GM12875 (cell line): Measurements from ENCODE around the gene STRADA.

Experiments used
- H3K4me3 ChIP-seq: one replicate; pipeline ENCODE4 v1.5.1; 2011; ENCODE audit warnings: low read depth, low read length, control low read depth
- TF ChIP-seq, protein P1 (sequence below): IDR thresholded peaks from 2 replicates; pipeline ENCODE4 v1.5.1; 2011; ENCODE audit warnings: low read depth, mild to moderate bottlenecking, control low read depth, inconsistent platforms, low read length, moderate library complexity, borderline replicate concordance; ENCODE audit not compliant: insufficient read depth

The STRADA gene

DNA sequence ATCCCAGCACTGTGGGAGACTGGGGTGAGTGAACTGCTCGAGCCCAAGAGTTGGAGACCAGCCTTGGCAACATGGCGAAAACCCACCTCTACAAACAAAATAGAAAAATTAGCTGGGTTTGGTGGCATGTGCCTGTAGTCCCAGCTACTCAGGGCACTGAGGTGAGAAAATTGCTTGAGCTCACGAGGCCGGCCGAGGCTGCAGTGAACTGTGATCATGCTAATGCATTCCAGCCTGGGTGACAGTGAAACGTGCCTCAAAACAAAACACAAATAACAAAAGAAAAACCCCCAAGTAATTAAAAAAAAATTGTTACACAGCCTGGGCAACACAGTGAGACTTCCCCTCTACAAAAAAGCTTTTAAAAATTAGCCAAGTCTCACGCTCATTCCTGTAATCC, 26.8 kb upstream of the STRADA start:
- no peak overlapping the region for H3K4me3 ChIP-seq
- TF ChIP-seq, protein P1, sequence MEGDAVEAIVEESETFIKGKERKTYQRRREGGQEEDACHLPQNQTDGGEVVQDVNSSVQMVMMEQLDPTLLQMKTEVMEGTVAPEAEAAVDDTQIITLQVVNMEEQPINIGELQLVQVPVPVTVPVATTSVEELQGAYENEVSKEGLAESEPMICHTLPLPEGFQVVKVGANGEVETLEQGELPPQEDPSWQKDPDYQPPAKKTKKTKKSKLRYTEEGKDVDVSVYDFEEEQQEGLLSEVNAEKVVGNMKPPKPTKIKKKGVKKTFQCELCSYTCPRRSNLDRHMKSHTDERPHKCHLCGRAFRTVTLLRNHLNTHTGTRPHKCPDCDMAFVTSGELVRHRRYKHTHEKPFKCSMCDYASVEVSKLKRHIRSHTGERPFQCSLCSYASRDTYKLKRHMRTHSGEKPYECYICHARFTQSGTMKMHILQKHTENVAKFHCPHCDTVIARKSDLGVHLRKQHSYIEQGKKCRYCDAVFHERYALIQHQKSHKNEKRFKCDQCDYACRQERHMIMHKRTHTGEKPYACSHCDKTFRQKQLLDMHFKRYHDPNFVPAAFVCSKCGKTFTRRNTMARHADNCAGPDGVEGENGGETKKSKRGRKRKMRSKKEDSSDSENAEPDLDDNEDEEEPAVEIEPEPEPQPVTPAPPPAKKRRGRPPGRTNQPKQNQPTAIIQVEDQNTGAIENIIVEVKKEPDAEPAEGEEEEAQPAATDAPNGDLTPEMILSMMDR, result no peak

DNA sequence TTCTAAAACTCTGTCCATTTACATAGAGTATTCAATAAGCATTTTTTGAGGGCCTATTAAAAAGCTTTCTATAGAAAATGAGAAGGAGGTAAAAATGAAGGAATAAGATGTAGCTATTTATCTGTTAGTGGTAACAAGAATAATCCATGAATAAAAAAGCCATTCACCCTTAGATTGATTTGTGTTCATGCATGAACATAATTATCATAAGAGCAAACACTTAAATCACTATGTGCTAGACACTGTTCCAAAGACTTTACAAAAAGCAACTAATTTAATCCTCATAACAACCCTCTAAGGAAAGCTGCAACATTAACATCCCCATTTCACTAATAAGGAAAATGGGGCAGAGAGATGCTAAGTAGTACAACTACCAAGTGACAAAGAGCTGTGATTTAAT, 25.2 kb upstream of the STRADA start:
- H3K4me3 ChIP-seq, result no peak overlapping the region
- TF ChIP-seq, protein P1, result no peak

DNA sequence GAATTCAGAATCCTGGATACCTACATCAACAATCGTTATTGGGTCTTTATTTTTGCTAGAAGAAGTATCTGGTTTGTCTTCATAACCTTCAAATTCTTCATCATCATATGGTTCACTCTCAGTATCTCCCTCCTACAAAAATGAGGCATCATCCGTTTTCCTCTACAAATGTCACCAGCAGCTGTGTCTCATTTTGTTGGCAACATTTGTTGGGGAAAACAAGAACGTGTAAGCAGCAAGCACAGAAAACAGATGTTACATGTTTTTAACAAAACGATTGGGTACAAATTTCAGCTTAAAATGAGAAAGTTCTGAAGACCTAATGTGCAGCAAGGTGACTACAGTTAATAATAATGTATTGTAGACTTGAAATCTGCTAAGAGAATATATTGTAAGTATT, 23.1 kb upstream of the STRADA start:
- TF ChIP-seq, protein P1, result no peak
- H3K4me3 ChIP-seq, result no peak overlapping the region

DNA sequence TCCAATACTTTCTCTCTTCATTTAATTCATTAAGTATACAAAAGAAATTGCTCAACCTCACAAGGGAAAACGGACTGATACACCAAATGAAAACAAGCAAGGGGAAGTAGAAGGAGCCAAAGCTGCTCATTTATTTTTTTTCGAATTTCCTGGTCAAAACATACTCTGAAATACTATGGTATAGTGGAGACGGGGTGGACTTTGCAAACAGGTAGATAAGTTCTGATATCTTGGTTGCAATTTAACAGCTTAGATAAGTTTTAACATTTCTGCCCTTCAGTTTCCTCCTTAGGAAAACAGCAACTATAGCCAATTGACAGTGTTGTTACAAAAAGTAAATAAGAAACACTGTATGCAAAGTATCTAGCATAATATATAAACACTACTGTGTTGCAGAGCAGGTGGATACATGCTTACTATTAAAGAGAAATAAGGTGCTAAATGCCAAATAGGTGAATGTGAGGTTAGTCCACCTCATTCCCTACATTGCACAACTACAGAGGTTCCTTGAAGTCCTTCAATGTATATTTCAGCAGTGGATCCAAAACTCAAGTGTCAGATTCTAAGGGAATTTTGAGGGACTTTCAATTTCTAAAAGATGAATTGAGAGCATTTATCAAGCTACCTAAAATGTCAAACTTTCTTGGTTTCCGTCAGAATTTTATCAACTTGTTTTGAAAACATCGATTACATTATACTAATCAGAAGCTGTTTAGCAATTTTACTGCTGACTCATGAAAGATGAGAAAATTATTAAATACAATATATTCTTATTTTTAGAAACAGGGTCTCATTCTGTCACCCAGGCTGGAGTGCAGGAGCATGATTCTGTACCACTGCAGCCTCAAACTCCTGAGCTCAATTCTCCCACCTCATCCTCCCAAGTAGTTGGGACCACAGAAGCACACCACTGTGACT, 20.8 kb upstream of the STRADA start:
- TF ChIP-seq, protein P1, result no peak
- H3K4me3 ChIP-seq, result no peak overlapping the region

DNA sequence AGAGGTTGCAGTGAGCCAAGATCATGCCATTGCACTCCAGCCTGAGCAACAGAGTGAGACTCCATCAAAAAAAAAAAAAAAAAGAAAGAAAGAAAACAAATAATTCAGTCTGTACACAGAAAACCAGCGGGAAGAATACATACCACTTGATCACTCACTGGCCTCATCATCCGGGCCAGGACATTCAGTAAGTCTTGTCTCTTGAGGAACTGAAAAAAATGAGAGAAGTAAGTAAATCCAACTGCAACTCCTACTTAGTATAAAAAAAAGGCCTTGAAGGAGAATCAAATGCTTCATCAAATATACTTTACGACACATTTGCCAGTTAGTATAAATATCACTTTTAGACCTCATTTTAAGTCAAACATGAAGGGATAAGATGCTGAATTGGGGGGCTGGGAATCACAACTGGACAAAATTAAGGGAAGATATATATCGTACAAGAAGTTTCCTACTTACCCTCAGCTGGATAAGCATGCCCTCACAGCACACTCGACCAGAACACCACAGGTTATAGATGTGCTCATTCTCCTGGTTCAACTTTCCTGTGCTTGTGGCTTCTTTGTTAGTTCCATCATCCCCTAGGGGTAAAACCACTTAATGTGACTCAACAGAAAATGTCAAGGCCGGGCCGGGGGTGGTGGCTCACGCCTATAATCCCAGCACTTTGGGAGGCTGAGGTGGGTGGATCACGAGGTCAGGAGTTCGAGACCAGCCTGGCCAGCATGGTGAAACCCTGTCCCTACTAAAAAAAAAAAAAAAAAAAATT, 19.4 kb upstream of the STRADA start:
- no peak overlapping the region for H3K4me3 ChIP-seq
- TF ChIP-seq, protein P1, result no peak

DNA sequence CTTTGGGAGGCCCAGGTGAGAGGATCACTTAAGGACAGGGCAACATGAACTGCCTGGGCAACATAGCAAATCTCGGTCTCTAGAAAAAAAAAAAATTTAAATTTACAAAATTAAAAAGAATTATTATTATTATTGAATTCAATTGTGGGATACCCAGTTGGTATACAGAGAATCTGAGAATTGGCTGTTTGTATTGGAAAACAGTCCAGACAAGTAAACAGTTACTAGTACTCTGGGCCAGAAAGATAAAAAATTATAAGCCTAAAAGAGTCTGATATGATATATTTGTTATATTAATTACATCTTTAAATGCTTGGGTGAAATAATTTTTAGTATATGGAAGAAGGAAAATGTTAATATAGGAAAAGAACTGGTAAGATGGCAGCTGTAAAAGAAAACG, 16.8 kb upstream of the STRADA start:
- no peak overlapping the region for H3K4me3 ChIP-seq
- TF ChIP-seq, protein P1, result no peak
